Spleen (tissue), 11 donors: ENCODE measurements around the gene SLAMF9. TPM values are rescaled to one million over a fixed set of nuclear protein-coding genes. Genes with fewer than 3 reads are reported as not detected.

Source experiments
- DNase-seq: peaks from one replicate; pipeline ENCODE4 v3.0.0-alpha.2; 2020
- H3K27ac ChIP-seq, 8 donors: fragments of 200-600 bp; sonication (generic) in 7 of 8; 1 replicate in 4 of 8; 2 replicates in 4 of 8; pipeline versions ENCODE4 v1.5.0 to v1.8.0; 2016 to 2021; ENCODE audit warnings: inconsistent platforms in 4 of 8, mild to moderate bottlenecking in 4 of 8, moderate library complexity in 1 of 8
- H3K27me3 ChIP-seq, 7 donors: fragments of 200-600 bp; sonication (generic) in 6 of 7; replicated peaks in 1 of 7; 1 replicate in 4 of 7; 2 replicates in 3 of 7; pipeline versions ENCODE4 v1.5.0 to v1.8.0; 2016 to 2021; ENCODE audit warnings: inconsistent platforms in 3 of 7, mild to moderate bottlenecking in 1 of 7
- H3K36me3 ChIP-seq, 6 donors: fragments of 200-600 bp; sonication (generic) in 5 of 6; 1 replicate in 4 of 6; 2 replicates in 2 of 6; pipeline versions ENCODE4 v1.5.0 to v1.8.0; 2016 to 2021; ENCODE audit warnings: inconsistent platforms in 2 of 6
- H3K4me1 ChIP-seq, 6 donors: fragments of 200-600 bp; sonication (generic) in 5 of 6; 1 replicate in 3 of 6; 2 replicates in 3 of 6; pipeline versions ENCODE4 v1.5.0 to v1.8.0; 2016 to 2021; ENCODE audit warnings: inconsistent platforms in 3 of 6
- H3K4me3 ChIP-seq, 8 donors: fragments of 200-600 bp; sonication (generic) in 7 of 8; 1 replicate in 4 of 8; 2 replicates in 4 of 8; pipeline versions ENCODE4 v1.5.0 to v1.8.0; 2016 to 2021; ENCODE audit warnings: inconsistent platforms in 4 of 8, mild to moderate bottlenecking in 4 of 8, moderate library complexity in 2 of 8
- H3K9me3 ChIP-seq, 8 donors: fragments of 200-600 bp; sonication (generic) in 7 of 8; 1 replicate in 4 of 8; 2 replicates in 4 of 8; pipeline versions ENCODE4 v1.5.0 to v1.8.0; 2016 to 2021; ENCODE audit warnings: inconsistent platforms in 4 of 8
- CTCF ChIP-seq, 11 experiments: fragments of 200-600 bp in 7 of 11; fragments of 450-650 bp in 4 of 11; sonication (generic) in 4 of 11; IDR thresholded peaks in 8 of 11; conservative IDR thresholded peaks in 3 of 11; 1 replicate in 7 of 11; 2 replicates in 4 of 11; pipeline versions ENCODE4 v1.4.0 to v1.8.0; 2016 to 2021; ENCODE audit warnings: antibody characterized with exemption in 11 of 11, inconsistent platforms in 4 of 11, mild to moderate bottlenecking in 1 of 11
- POLR2A ChIP-seq, 3 donors: fragments of 450-650 bp; IDR thresholded peaks; one replicate each; pipeline ENCODE4 v1.5.1; 2017; ENCODE audit warnings: antibody characterized with exemption in 3 of 3, mild to moderate bottlenecking in 1 of 3
- POLR2AphosphoS5 ChIP-seq, 3 donors: sonication (generic); formaldehyde crosslinking; IDR thresholded peaks; one replicate each; pipeline ENCODE4 v1.5.1; 2017; ENCODE audit warnings: antibody characterized with exemption in 3 of 3
- WGBS, 5 donors: extraction: QIAGEN DNeasy Blood & Tissue Kit in 3 of 5; methylation state at CpG; one replicate each; pipeline versions ENCODE4 v1.1.5 to v1.1.7; 2013 to 2018; 5-methylcytosine and 5-hydroxymethylcytosine counted together
- intact Hi-C: fragments of 100-400 bp; cut with DNase I; formaldehyde crosslinking; loops from one replicate; pipeline ENCODE4 v1.15.0; 2023; ENCODE audit warnings: low total_unique reads
- polyA plus RNA-seq, 3 donors: library from polyadenylated mRNA; stranded (reverse); fragments of 200-250 nt; gene quantifications; one replicate each; pipeline ENCODE4 v1.2.1, GENCODE V29; 2013
- total RNA-seq, 7 donors: library from RNA; depleted of rRNA in 3 of 7; stranded (reverse); fragments of >200 nt in 3 of 7; fragmentation: NEBNext Ultra II Directional in 4 of 7; extraction: Animal tissue kit (Norgen Biotek cat#: 25700) in 4 of 7; gene quantifications; one replicate each; pipeline versions ENCODE4 v1.1.0 to v1.2.1, GENCODE V29; 2016 to 2021
- donor health status: healthy with polysubstance abuse.
- donor health status: DM: no; HTN: no; CAD: no; lungs with moderate emphysema.
- donor health status: DM: no; HTN: no; CAD: no.
- donor health status: Bipolar disorder and iron deficiency.
- donor health status: healthy.
- donor health status: DM: no; HTN: no; CAD: no.
- donor health status: DM: yes; HTN: yes; CAD: no.

The SLAMF9 gene
- total and polyA plus RNA-seq, 10 donors = 0.14 to 1.3 (median 0.46) TPM; not detected in 4

GRCh38 chr1:159986531-159986930 lies 32.5 kb upstream of the SLAMF9 start:
- Histone ChIP-seq H3K4me3 (no peak overlapping the region), H3K27me3 (peaks cover 0 to 23% (median 0%) of the 10 kb centered on the region in 7 donors), H3K36me3 (no peaks in the 10 kb centered on the region), H3K4me1 (peaks cover 0 to 7% (median 2%) of the 10 kb centered on the region in 6 donors), H3K9me3 (no peaks in the 10 kb centered on the region), H3K27ac (no peak overlapping the region)
- 70 to 93% (median 88%) methylated on average over 1 of the region's 1 CpG for WGBS, 5 donors
- intact Hi-C loops = no loop called here
- TF ChIP-seq POLR2A (IDR thresholded peaks at IDR 0.05) = no peak
- no peak for DNase-seq

- DNase-seq = no peak
- WGBS, 5 donors = 58 to 68% (median 60%) methylated on average over 2 of the region's 2 CpGs
- intact Hi-C loops = no loop called here
- H3K27me3 ChIP-seq = peaks cover 0 to 23% (median 0%) of the 10 kb centered on the region in 7 donors
- H3K4me3 ChIP-seq = no peak overlapping the region
- TF ChIP-seq POLR2AphosphoS5 (IDR thresholded peaks at IDR 0.05) (no peak), CTCF (IDR thresholded peaks at IDR 0.05 in 8 of 11, conservative IDR thresholded peaks at IDR 0.05 in 3 of 11) (no peak), POLR2A (IDR thresholded peaks at IDR 0.05) (no peak)
- peaks cover 0 to 7% (median 0%) of the 10 kb centered on the region in 6 donors for H3K4me1 ChIP-seq
- no peaks in the 10 kb centered on the region for H3K9me3 ChIP-seq
- H3K36me3 ChIP-seq = no peaks in the 10 kb centered on the region
- no peak overlapping the region for H3K27ac ChIP-seq
Observed at GRCh38 chr1:159986093-159986492, 32.1 kb upstream of the SLAMF9 start.

GRCh38 chr1:159985473-159985872 lies 31.4 kb upstream of the SLAMF9 start:
- H3K27ac ChIP-seq = no peak overlapping the region
- TF ChIP-seq POLR2A (IDR thresholded peaks at IDR 0.05) = no peak
- no peak for TF ChIP-seq POLR2AphosphoS5 (IDR thresholded peaks at IDR 0.05)
- TF ChIP-seq CTCF (IDR thresholded peaks at IDR 0.05 in 8 of 11, conservative IDR thresholded peaks at IDR 0.05 in 3 of 11) = no peak
- H3K36me3 ChIP-seq = no peaks in the 10 kb centered on the region
- peaks cover 0 to 7% (median 0%) of the 10 kb centered on the region in 6 donors for H3K4me1 ChIP-seq
- intact Hi-C loops = no loop called here
- 89 to 96% (median 91%) methylated on average over 6 of the region's 6 CpGs for WGBS, 5 donors
- H3K9me3 ChIP-seq = no peaks in the 10 kb centered on the region
- no peak overlapping the region for H3K4me3 ChIP-seq
- peaks cover 0 to 24% (median 0%) of the 10 kb centered on the region in 7 donors for H3K27me3 ChIP-seq
- DNase-seq = no peak

- no peak for DNase-seq
Observed at GRCh38 chr1:159983681-159984080, 29.6 kb upstream of the SLAMF9 start.

More at GRCh38 chr1:159983681-159984080, 29.6 kb upstream of the SLAMF9 start:
- no peak overlapping the region for H3K27ac ChIP-seq
- WGBS, 5 donors = 66 to 77% (median 69%) methylated on average over 5 of the region's 5 CpGs
- intact Hi-C loops = no loop called here
- H3K27me3 ChIP-seq = peaks cover 0 to 34% (median 0%) of the 10 kb centered on the region in 7 donors
- H3K4me1 ChIP-seq = peaks cover 0 to 7% (median 0%) of the 10 kb centered on the region in 6 donors
- H3K36me3 ChIP-seq = no peaks in the 10 kb centered on the region
- no peak overlapping the region for H3K4me3 ChIP-seq
- H3K9me3 ChIP-seq = no peaks in the 10 kb centered on the region
- TF ChIP-seq CTCF (IDR thresholded peaks at IDR 0.05 in 8 of 11, conservative IDR thresholded peaks at IDR 0.05 in 3 of 11) = no peak
